ENCODE measurements around the gene SIX2. TPM values are rescaled to one million over a fixed set of nuclear protein-coding genes. Genes with fewer than 3 reads are reported as not detected.
A peak's percentile ranks its signal among the peaks of the same experiment; 100 is the strongest.

The SIX2 gene
- total RNA-seq, 1 donor from 2014 or later, result 7.4 TPM

- peaks cover 53% of the 10 kb centered on the region for H3K27me3 Mint-ChIP-seq (ENCODE audit: low read depth, unreplicated experiment)
Observed at GRCh38 chr2:44956843-44957242, 52.4 kb downstream of the SIX2 start.

DNA sequence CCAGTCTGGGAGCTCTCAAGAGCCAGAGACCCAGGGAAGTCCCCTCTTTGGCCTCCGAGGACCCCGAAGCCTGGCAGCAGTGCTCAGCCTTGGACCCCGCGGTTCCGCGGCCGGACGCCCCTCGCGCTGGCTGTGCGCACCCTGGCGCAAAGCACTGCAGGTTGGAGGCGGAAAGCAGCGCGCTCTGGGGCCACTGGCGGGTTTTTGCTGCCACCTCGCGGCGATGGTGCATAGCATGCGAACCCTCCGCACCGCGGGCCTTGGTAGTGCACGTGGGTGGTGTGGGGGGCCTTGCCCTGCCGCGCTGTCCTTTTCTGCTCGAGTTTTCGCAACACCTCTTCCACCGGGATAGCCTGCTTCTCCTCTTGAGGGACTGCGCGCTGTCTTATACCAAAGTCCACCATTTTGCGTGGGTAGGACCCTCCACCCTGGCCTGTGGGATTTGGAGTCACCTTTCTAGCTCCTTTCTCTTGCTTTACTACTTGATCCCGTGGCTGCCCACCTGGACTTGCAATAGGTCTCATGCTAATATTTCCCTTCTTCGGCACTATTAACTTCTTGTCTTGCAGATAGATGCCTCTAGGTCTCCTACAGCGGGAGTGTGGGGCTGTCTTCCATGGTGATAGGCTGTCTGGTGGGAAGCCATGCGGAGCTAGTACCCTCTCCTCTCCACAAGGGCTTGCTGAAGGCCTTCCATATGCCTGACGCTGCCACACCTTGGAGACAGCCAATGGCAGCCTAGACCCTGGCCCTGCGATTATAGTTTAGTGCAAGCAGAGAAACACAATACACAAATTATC lies 53.5 kb downstream of the SIX2 start:
- TF ChIP-seq, protein P1, sequence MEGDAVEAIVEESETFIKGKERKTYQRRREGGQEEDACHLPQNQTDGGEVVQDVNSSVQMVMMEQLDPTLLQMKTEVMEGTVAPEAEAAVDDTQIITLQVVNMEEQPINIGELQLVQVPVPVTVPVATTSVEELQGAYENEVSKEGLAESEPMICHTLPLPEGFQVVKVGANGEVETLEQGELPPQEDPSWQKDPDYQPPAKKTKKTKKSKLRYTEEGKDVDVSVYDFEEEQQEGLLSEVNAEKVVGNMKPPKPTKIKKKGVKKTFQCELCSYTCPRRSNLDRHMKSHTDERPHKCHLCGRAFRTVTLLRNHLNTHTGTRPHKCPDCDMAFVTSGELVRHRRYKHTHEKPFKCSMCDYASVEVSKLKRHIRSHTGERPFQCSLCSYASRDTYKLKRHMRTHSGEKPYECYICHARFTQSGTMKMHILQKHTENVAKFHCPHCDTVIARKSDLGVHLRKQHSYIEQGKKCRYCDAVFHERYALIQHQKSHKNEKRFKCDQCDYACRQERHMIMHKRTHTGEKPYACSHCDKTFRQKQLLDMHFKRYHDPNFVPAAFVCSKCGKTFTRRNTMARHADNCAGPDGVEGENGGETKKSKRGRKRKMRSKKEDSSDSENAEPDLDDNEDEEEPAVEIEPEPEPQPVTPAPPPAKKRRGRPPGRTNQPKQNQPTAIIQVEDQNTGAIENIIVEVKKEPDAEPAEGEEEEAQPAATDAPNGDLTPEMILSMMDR (IDR thresholded peaks at IDR 0.05; ENCODE audit: insufficient read depth, low read depth, low read length), result peak; percentile 69
- no peak for TF ChIP-seq EZH2 (IDR thresholded peaks at IDR 0.05; ENCODE audit: insufficient read depth, low read length)
- DNase-seq (ENCODE audit: low read depth), result no peak
- Histone ChIP-seq H3K79me2 (ENCODE audit: insufficient read depth, low read length) (no peaks in the 10 kb centered on the region), H3K4me1 (ENCODE audit: insufficient read depth, low read length) (peaks cover 24% of the 10 kb centered on the region), H3K27ac (ENCODE audit: low read depth, low read length) (no peak overlapping the region), H3K27me3 (ENCODE audit: insufficient read depth, low read length) (peaks cover 59% of the 10 kb centered on the region), H3K9ac (ENCODE audit: low read length) (no peak overlapping the region), H4K20me1 (ENCODE audit: insufficient read depth, low read length) (no peaks in the 10 kb centered on the region), H3K4me3 (ENCODE audit: insufficient read depth, low read depth, low read length) (peak overlapping the region; percentile 45), H3K9me3 (ENCODE audit: insufficient read depth, low read depth, low read length) (no peaks in the 10 kb centered on the region), H3K36me3 (ENCODE audit: insufficient read depth, low read length) (no peaks in the 10 kb centered on the region), H3K4me2 (ENCODE audit: low read length) (peak overlapping the region; percentile 85), H2AFZ (ENCODE audit: low read depth, low read length) (peak overlapping the region; percentile 45)
- Mint-ChIP-seq H3K27ac (ENCODE audit: unreplicated experiment) (no peak overlapping the region), H3K9me3 (ENCODE audit: unreplicated experiment) (peaks cover 9% of the 10 kb centered on the region), H3K4me3 (ENCODE audit: unreplicated experiment) (no peak overlapping the region), H3K27me3 (ENCODE audit: low read depth, unreplicated experiment) (peaks cover 59% of the 10 kb centered on the region), H3K4me1 (ENCODE audit: low read depth, unreplicated experiment) (peaks cover 8% of the 10 kb centered on the region), H3K36me3 (ENCODE audit: low read depth, unreplicated experiment) (peaks cover 4% of the 10 kb centered on the region)
- no peak for FAIRE-seq

More at GRCh38 chr2:44956843-44957242, 52.4 kb downstream of the SIX2 start:
- H3K4me1 ChIP-seq (ENCODE audit: insufficient read depth, low read length), result peaks cover 24% of the 10 kb centered on the region
- H3K4me3 ChIP-seq (ENCODE audit: insufficient read depth, low read depth, low read length), result no peak overlapping the region
- no peak for TF ChIP-seq EZH2 (IDR thresholded peaks at IDR 0.05; ENCODE audit: insufficient read depth, low read length)
- TF ChIP-seq, protein P1 (IDR thresholded peaks at IDR 0.05; ENCODE audit: insufficient read depth, low read depth, low read length), result no peak
- FAIRE-seq (no peak), DNase-seq (ENCODE audit: low read depth) (no peak)
- Mint-ChIP-seq H3K4me1 (ENCODE audit: low read depth, unreplicated experiment) (peaks cover 8% of the 10 kb centered on the region), H3K4me3 (ENCODE audit: unreplicated experiment) (no peak overlapping the region), H3K27ac (ENCODE audit: unreplicated experiment) (no peak overlapping the region), H3K9me3 (ENCODE audit: unreplicated experiment) (peaks cover 9% of the 10 kb centered on the region), H3K36me3 (ENCODE audit: low read depth, unreplicated experiment) (peaks cover 4% of the 10 kb centered on the region)
- no peak overlapping the region for H3K9ac ChIP-seq (ENCODE audit: low read length)
- H3K79me2 ChIP-seq (ENCODE audit: insufficient read depth, low read length), result no peaks in the 10 kb centered on the region
- H3K27ac ChIP-seq (ENCODE audit: low read depth, low read length), result no peak overlapping the region
- H3K4me2 ChIP-seq (ENCODE audit: low read length), result no peak overlapping the region
- H3K9me3 ChIP-seq (ENCODE audit: insufficient read depth, low read depth, low read length), result no peaks in the 10 kb centered on the region
- no peaks in the 10 kb centered on the region for H3K36me3 ChIP-seq (ENCODE audit: insufficient read depth, low read length)
- peaks cover 48% of the 10 kb centered on the region for H3K27me3 ChIP-seq (ENCODE audit: insufficient read depth, low read length)
- H2AFZ ChIP-seq (ENCODE audit: low read depth, low read length), result no peak overlapping the region
- no peaks in the 10 kb centered on the region for H4K20me1 ChIP-seq (ENCODE audit: insufficient read depth, low read length)

Other genes with a start within 250 kb of the SIX2 start
- 0.48 and 1.7 TPM in 2 replicates for gene SIX3, start 67.8 kb downstream of the SIX2 start, total RNA-seq